ENCODE results near the gene KCNMB2.

KCNMB2 gene

GRCh38 chr3:178500631-178501030 is 35.6 kb upstream of the KCNMB2 start:
- no peak overlapping the region for H3K27ac ChIP-seq
- no peak overlapping the region for H3K9ac ChIP-seq (ENCODE audit: insufficient read length)
- no peaks in the 10 kb centered on the region for H3K9me3 ChIP-seq (ENCODE audit: low read depth, low read length)
- TF ChIP-seq EZH2 (IDR thresholded peaks at IDR 0.05) (no peak), POLR2AphosphoS5 (IDR thresholded peaks at IDR 0.05; ENCODE audit: borderline replicate concordance, low read depth, low read length) (no peak), FOXP2 (optimal IDR thresholded peaks at IDR 0.05; ENCODE audit: control extremely low read depth, extremely low read length, insufficient read depth) (no peak)
- H3K4me3 ChIP-seq = no peak overlapping the region
- H3K36me3 ChIP-seq (ENCODE audit: insufficient read depth, low read length) = no peaks in the 10 kb centered on the region
- DNase-seq (ENCODE audit: low read depth, low spot score) = no peak

GRCh38 chr3:178504128-178504527 is 32.1 kb upstream of the KCNMB2 start:
- TF ChIP-seq EZH2 (IDR thresholded peaks at IDR 0.05) (no peak), FOXP2 (optimal IDR thresholded peaks at IDR 0.05; ENCODE audit: control extremely low read depth, extremely low read length, insufficient read depth) (no peak), POLR2AphosphoS5 (IDR thresholded peaks at IDR 0.05; ENCODE audit: borderline replicate concordance, low read depth, low read length) (no peak)
- Histone ChIP-seq H3K27ac (no peak overlapping the region), H3K4me3 (no peak overlapping the region), H3K36me3 (ENCODE audit: insufficient read depth, low read length) (no peaks in the 10 kb centered on the region), H3K9me3 (ENCODE audit: low read depth, low read length) (no peaks in the 10 kb centered on the region), H3K9ac (ENCODE audit: insufficient read length) (no peak overlapping the region)
- no peak for DNase-seq (ENCODE audit: low read depth, low spot score)

GRCh38 chr3:178505832-178506231 is 30.4 kb upstream of the KCNMB2 start:
- TF ChIP-seq FOXP2 (optimal IDR thresholded peaks at IDR 0.05; ENCODE audit: control extremely low read depth, extremely low read length, insufficient read depth) (no peak), POLR2AphosphoS5 (IDR thresholded peaks at IDR 0.05; ENCODE audit: borderline replicate concordance, low read depth, low read length) (no peak), EZH2 (IDR thresholded peaks at IDR 0.05) (no peak)
- Histone ChIP-seq H3K4me3 (no peak overlapping the region), H3K27ac (no peak overlapping the region), H3K9me3 (ENCODE audit: low read depth, low read length) (no peaks in the 10 kb centered on the region), H3K36me3 (ENCODE audit: insufficient read depth, low read length) (no peaks in the 10 kb centered on the region), H3K9ac (ENCODE audit: insufficient read length) (no peak overlapping the region)
- no peak for DNase-seq (ENCODE audit: low read depth, low spot score)

GRCh38 chr3:178507507-178508442 is 28.5 kb upstream of the KCNMB2 start:
- Histone ChIP-seq H3K4me3 (no peak overlapping the region), H3K9me3 (ENCODE audit: low read depth, low read length) (no peaks in the 10 kb centered on the region), H3K36me3 (ENCODE audit: insufficient read depth, low read length) (no peaks in the 10 kb centered on the region), H3K9ac (ENCODE audit: insufficient read length) (no peak overlapping the region), H3K27ac (no peak overlapping the region)
- TF ChIP-seq EZH2 (IDR thresholded peaks at IDR 0.05) (no peak), POLR2AphosphoS5 (IDR thresholded peaks at IDR 0.05; ENCODE audit: borderline replicate concordance, low read depth, low read length) (no peak), FOXP2 (optimal IDR thresholded peaks at IDR 0.05; ENCODE audit: control extremely low read depth, extremely low read length, insufficient read depth) (no peak)
- DNase-seq (ENCODE audit: low read depth, low spot score) = no peak

- H3K4me3 ChIP-seq = no peak overlapping the region
- TF ChIP-seq POLR2AphosphoS5 (IDR thresholded peaks at IDR 0.05; ENCODE audit: borderline replicate concordance, low read depth, low read length) (no peak), FOXP2 (optimal IDR thresholded peaks at IDR 0.05; ENCODE audit: control extremely low read depth, extremely low read length, insufficient read depth) (no peak), EZH2 (IDR thresholded peaks at IDR 0.05) (no peak)
- H3K9ac ChIP-seq (ENCODE audit: insufficient read length) = no peak overlapping the region
- no peaks in the 10 kb centered on the region for H3K36me3 ChIP-seq (ENCODE audit: insufficient read depth, low read length)
- no peak for DNase-seq (ENCODE audit: low read depth, low spot score)
- no peak overlapping the region for H3K27ac ChIP-seq
- H3K9me3 ChIP-seq (ENCODE audit: low read depth, low read length) = no peaks in the 10 kb centered on the region
Observed at GRCh38 chr3:178508443-178508825, 27.8 kb upstream of the KCNMB2 start.

- H3K4me3 ChIP-seq = no peak overlapping the region
- H3K9me3 ChIP-seq (ENCODE audit: low read depth, low read length) = no peaks in the 10 kb centered on the region
- H3K36me3 ChIP-seq (ENCODE audit: insufficient read depth, low read length) = no peaks in the 10 kb centered on the region
- H3K27ac ChIP-seq = no peak overlapping the region
- DNase-seq (ENCODE audit: low read depth, low spot score) = no peak
- TF ChIP-seq EZH2 (IDR thresholded peaks at IDR 0.05) (no peak), FOXP2 (optimal IDR thresholded peaks at IDR 0.05; ENCODE audit: control extremely low read depth, extremely low read length, insufficient read depth) (no peak), POLR2AphosphoS5 (IDR thresholded peaks at IDR 0.05; ENCODE audit: borderline replicate concordance, low read depth, low read length) (no peak)
- no peak overlapping the region for H3K9ac ChIP-seq (ENCODE audit: insufficient read length)
Observed at GRCh38 chr3:178510496-178510895, 25.7 kb upstream of the KCNMB2 start.

- DNase-seq (ENCODE audit: low read depth, low spot score) = no peak
- H3K9me3 ChIP-seq (ENCODE audit: low read depth, low read length) = no peaks in the 10 kb centered on the region
- no peak overlapping the region for H3K27ac ChIP-seq
- TF ChIP-seq POLR2AphosphoS5 (IDR thresholded peaks at IDR 0.05; ENCODE audit: borderline replicate concordance, low read depth, low read length) = no peak
- no peak for TF ChIP-seq FOXP2 (optimal IDR thresholded peaks at IDR 0.05; ENCODE audit: control extremely low read depth, extremely low read length, insufficient read depth)
- TF ChIP-seq EZH2 (IDR thresholded peaks at IDR 0.05) = no peak
- no peak overlapping the region for H3K4me3 ChIP-seq
- H3K9ac ChIP-seq (ENCODE audit: insufficient read length) = no peak overlapping the region
- no peaks in the 10 kb centered on the region for H3K36me3 ChIP-seq (ENCODE audit: insufficient read depth, low read length)
Observed at GRCh38 chr3:178512647-178513046, 23.6 kb upstream of the KCNMB2 start.

GRCh38 chr3:178513546-178514380 is 22.5 kb upstream of the KCNMB2 start:
- Histone ChIP-seq H3K36me3 (ENCODE audit: insufficient read depth, low read length) (no peaks in the 10 kb centered on the region), H3K4me3 (no peak overlapping the region), H3K9ac (ENCODE audit: insufficient read length) (no peak overlapping the region), H3K27ac (no peak overlapping the region), H3K9me3 (ENCODE audit: low read depth, low read length) (no peaks in the 10 kb centered on the region)
- no peak for DNase-seq (ENCODE audit: low read depth, low spot score)
- TF ChIP-seq FOXP2 (optimal IDR thresholded peaks at IDR 0.05; ENCODE audit: control extremely low read depth, extremely low read length, insufficient read depth) (no peak), EZH2 (IDR thresholded peaks at IDR 0.05) (no peak), POLR2AphosphoS5 (IDR thresholded peaks at IDR 0.05; ENCODE audit: borderline replicate concordance, low read depth, low read length) (no peak)

Measured in SK-N-MC (cell line).